ENCODE results near the gene RALBP1. TPM values are rescaled to one million over a fixed set of nuclear protein-coding genes. Genes with fewer than 3 reads are reported as not detected.

The RALBP1 gene
- total RNA-seq, 1 experiment from 2014 or later = 70.0 TPM

DNA sequence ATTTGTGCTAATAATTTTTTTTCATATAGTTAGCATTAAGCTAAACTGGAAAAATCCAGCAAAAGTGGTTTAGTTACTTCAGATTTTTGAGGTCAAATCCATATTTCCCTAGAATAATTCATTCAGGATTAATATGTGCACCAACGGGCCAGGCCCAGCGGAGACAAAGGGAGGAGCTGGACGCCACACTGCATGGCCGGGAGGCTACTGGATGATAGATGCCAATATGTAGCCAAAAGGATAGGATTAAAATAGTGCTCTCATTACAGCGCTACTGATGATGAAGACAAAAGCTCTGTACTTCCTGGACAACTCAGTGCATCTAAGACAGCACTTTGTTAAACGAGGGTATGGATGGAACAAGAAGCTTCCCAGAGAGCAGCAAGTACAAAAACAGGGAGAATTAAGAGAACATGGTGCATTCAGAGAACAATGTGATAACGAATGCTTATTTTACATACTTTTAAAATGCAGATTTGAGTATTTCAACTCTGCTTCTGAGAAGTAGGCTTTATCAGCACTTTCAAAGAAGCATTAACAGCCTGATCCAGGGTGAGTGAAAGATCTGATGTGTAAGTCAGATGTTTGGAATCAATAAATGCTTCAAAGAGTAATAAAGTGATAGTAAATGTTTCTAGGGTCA lies 99.3 kb downstream of the RALBP1 start:
- DNase-seq (ENCODE audit: low read depth, low spot score) = no peak
- TF ChIP-seq, protein P1, sequence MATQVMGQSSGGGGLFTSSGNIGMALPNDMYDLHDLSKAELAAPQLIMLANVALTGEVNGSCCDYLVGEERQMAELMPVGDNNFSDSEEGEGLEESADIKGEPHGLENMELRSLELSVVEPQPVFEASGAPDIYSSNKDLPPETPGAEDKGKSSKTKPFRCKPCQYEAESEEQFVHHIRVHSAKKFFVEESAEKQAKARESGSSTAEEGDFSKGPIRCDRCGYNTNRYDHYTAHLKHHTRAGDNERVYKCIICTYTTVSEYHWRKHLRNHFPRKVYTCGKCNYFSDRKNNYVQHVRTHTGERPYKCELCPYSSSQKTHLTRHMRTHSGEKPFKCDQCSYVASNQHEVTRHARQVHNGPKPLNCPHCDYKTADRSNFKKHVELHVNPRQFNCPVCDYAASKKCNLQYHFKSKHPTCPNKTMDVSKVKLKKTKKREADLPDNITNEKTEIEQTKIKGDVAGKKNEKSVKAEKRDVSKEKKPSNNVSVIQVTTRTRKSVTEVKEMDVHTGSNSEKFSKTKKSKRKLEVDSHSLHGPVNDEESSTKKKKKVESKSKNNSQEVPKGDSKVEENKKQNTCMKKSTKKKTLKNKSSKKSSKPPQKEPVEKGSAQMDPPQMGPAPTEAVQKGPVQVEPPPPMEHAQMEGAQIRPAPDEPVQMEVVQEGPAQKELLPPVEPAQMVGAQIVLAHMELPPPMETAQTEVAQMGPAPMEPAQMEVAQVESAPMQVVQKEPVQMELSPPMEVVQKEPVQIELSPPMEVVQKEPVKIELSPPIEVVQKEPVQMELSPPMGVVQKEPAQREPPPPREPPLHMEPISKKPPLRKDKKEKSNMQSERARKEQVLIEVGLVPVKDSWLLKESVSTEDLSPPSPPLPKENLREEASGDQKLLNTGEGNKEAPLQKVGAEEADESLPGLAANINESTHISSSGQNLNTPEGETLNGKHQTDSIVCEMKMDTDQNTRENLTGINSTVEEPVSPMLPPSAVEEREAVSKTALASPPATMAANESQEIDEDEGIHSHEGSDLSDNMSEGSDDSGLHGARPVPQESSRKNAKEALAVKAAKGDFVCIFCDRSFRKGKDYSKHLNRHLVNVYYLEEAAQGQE (IDR thresholded peaks at IDR 0.05; ENCODE audit: insufficient read depth in 1 of 2, low read depth in 2 of 2, low read length in 1 of 2) = no peak
- no peak for TF ChIP-seq POLR2AphosphoS5 (IDR thresholded peaks at IDR 0.05; ENCODE audit: low read depth, low read length)
- TF ChIP-seq, protein P2, sequence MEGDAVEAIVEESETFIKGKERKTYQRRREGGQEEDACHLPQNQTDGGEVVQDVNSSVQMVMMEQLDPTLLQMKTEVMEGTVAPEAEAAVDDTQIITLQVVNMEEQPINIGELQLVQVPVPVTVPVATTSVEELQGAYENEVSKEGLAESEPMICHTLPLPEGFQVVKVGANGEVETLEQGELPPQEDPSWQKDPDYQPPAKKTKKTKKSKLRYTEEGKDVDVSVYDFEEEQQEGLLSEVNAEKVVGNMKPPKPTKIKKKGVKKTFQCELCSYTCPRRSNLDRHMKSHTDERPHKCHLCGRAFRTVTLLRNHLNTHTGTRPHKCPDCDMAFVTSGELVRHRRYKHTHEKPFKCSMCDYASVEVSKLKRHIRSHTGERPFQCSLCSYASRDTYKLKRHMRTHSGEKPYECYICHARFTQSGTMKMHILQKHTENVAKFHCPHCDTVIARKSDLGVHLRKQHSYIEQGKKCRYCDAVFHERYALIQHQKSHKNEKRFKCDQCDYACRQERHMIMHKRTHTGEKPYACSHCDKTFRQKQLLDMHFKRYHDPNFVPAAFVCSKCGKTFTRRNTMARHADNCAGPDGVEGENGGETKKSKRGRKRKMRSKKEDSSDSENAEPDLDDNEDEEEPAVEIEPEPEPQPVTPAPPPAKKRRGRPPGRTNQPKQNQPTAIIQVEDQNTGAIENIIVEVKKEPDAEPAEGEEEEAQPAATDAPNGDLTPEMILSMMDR (IDR thresholded peaks at IDR 0.05) = no peak
- TF ChIP-seq SIN3A (IDR thresholded peaks at IDR 0.05; ENCODE audit: borderline replicate concordance, insufficient read depth, low read depth, low read length) = no peak
- TF ChIP-seq TCF7L2 (IDR thresholded peaks at IDR 0.05; ENCODE audit: low read depth, low read length) = no peak
- BruUV-seq (replicated peaks) = no TSS peak
- H3K27ac ChIP-seq (ENCODE audit: low read length) = no peak overlapping the region
- in situ Hi-C loops (cut with HindIII; ENCODE audit: low pct_unique_long_range_greater_than_20kb, low sequenced_read_pairs) = no loop called here
- H3K4me1 ChIP-seq (ENCODE audit: control insufficient read depth, insufficient read depth, low read length) = peaks cover 5% of the 10 kb centered on the region; the same call in 1 of the 2 replicates
- no peak for ATAC-seq
- POLR2A ChIA-PET = no interaction called here
- no peaks in the 10 kb centered on the region for H3K27me3 ChIP-seq (ENCODE audit: control insufficient read depth, insufficient read depth, low read length)
- H3K36me3 ChIP-seq (ENCODE audit: control insufficient read depth, insufficient read depth, low read length) = peaks cover 17% of the 10 kb centered on the region
- H3K4me3 ChIP-seq (ENCODE audit: low read depth in 2 of 2, low read length in 2 of 2) = no peak overlapping the region
- intact Hi-C loops (cut with micrococcal nuclease; ENCODE audit: unreplicated experiment) = loop anchor here (5.0 kb wide), 1 partner anchor 108 kb away; no protein-coding TSS in a partner anchor
- no peaks in the 10 kb centered on the region for H3K9me3 ChIP-seq (ENCODE audit: control insufficient read depth, insufficient read depth, low read depth, low read length)
- CTCF ChIA-PET = interaction anchor here (0.8 to 1.2 kb wide), 3 partner anchors 98 to 129 kb away, joined by 3 to 5 read pairs (median 4); no protein-coding TSS in a partner anchor

DNA sequence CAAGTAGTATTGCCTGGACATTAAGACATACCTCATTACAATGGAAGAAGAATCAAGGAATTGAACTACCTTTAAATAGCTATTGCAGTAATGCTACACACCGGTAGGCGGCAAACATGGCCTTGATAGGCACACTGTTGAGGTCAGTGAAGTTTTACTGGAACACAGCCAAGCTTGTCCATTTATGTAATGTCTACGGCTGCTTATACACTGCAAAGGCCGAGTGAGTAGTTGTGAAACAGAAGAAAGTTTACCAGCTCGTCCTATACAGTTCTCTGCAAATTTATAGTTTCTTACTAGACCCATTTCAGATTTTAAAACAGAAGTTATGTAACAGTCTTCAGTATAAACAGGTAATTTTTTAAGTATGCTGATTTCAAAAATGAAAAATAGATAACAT lies 100.2 kb downstream of the RALBP1 start:
- intact Hi-C loops (cut with micrococcal nuclease; ENCODE audit: unreplicated experiment) (loop anchor here (5.0 kb wide), 1 partner anchor 107 kb away; no protein-coding TSS in a partner anchor), in situ Hi-C loops (cut with HindIII; ENCODE audit: low pct_unique_long_range_greater_than_20kb, low sequenced_read_pairs) (no loop called here)
- ChIA-PET CTCF (interaction anchor here (0.6 to 1.2 kb wide), 7 partner anchors 33 to 331 kb away, joined by 3 to 5 read pairs (median 4); no protein-coding TSS in a partner anchor), POLR2A (interaction anchor here (0.9 kb wide), 1 partner anchor 40 kb away, joined by 3 read pairs; no protein-coding TSS in a partner anchor)
- Histone ChIP-seq H3K4me1 (ENCODE audit: control insufficient read depth, insufficient read depth, low read length) (peaks cover 5% of the 10 kb centered on the region; the same call in 1 of the 2 replicates), H3K9me3 (ENCODE audit: control insufficient read depth, insufficient read depth, low read depth, low read length) (no peaks in the 10 kb centered on the region), H3K36me3 (ENCODE audit: control insufficient read depth, insufficient read depth, low read length) (peaks cover 14% of the 10 kb centered on the region), H3K4me3 (ENCODE audit: low read depth in 2 of 2, low read length in 2 of 2) (no peak overlapping the region), H3K27me3 (ENCODE audit: control insufficient read depth, insufficient read depth, low read length) (no peaks in the 10 kb centered on the region), H3K27ac (ENCODE audit: low read length) (peak overlapping the region; percentile 25; the same call in 1 of the 2 replicates)
- ATAC-seq = peak; percentile 99
- BruUV-seq (replicated peaks) = no TSS peak
- DNase-seq (ENCODE audit: low read depth, low spot score) = peak; percentile 54
- TF ChIP-seq POLR2AphosphoS5 (IDR thresholded peaks at IDR 0.05; ENCODE audit: low read depth, low read length) (peak; percentile 28; the same call in 1 of the 2 replicates), SIN3A (IDR thresholded peaks at IDR 0.05; ENCODE audit: borderline replicate concordance, insufficient read depth, low read depth, low read length) (no peak)
- TF ChIP-seq, protein P2 (IDR thresholded peaks at IDR 0.05) = peak; percentile 87

All from Panc1 (cell line).